Measurements from ENCODE around the gene PTPRN2.

Gene PTPRN2

DNA sequence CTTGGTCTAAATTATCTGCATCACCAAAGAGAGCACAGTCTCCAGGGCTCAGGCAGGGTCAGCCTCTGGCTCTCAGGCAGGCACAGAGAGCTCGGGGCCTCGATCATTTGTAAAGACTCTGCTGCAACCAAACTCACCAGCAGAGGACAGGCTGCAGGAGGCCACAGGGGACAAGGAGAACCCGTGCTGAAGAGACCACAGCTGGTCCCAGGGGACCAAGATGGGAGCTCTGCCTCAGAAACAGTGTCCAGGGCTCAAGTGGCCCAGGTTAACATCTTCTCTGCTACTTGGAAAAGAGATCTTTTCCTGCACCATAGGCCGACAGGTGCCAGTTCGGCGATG is 543.2 kb downstream of the PTPRN2 start:
- TF ChIP-seq POLR2A (IDR thresholded peaks at IDR 0.05; ENCODE audit: extremely low read depth, insufficient read length) (no peak), MYC (IDR thresholded peaks at IDR 0.05; ENCODE audit: low read depth, low read length) (no peak), MAX (IDR thresholded peaks at IDR 0.05; ENCODE audit: low read depth, low read length) (no peak)
- TF ChIP-seq, protein P1, sequence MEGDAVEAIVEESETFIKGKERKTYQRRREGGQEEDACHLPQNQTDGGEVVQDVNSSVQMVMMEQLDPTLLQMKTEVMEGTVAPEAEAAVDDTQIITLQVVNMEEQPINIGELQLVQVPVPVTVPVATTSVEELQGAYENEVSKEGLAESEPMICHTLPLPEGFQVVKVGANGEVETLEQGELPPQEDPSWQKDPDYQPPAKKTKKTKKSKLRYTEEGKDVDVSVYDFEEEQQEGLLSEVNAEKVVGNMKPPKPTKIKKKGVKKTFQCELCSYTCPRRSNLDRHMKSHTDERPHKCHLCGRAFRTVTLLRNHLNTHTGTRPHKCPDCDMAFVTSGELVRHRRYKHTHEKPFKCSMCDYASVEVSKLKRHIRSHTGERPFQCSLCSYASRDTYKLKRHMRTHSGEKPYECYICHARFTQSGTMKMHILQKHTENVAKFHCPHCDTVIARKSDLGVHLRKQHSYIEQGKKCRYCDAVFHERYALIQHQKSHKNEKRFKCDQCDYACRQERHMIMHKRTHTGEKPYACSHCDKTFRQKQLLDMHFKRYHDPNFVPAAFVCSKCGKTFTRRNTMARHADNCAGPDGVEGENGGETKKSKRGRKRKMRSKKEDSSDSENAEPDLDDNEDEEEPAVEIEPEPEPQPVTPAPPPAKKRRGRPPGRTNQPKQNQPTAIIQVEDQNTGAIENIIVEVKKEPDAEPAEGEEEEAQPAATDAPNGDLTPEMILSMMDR (IDR thresholded peaks at IDR 0.05; ENCODE audit: low read depth, low read length) = no peak
- peak; percentile 55 for DNase-seq (ENCODE audit: low read depth)
- no peak overlapping the region for H3K4me3 ChIP-seq (ENCODE audit: low read depth, low read length)

- no peak for DNase-seq (ENCODE audit: low read depth)
These were observed 543.8 kb downstream of the PTPRN2 start for GRCh38 chr7:158043551-158044481.

DNA sequence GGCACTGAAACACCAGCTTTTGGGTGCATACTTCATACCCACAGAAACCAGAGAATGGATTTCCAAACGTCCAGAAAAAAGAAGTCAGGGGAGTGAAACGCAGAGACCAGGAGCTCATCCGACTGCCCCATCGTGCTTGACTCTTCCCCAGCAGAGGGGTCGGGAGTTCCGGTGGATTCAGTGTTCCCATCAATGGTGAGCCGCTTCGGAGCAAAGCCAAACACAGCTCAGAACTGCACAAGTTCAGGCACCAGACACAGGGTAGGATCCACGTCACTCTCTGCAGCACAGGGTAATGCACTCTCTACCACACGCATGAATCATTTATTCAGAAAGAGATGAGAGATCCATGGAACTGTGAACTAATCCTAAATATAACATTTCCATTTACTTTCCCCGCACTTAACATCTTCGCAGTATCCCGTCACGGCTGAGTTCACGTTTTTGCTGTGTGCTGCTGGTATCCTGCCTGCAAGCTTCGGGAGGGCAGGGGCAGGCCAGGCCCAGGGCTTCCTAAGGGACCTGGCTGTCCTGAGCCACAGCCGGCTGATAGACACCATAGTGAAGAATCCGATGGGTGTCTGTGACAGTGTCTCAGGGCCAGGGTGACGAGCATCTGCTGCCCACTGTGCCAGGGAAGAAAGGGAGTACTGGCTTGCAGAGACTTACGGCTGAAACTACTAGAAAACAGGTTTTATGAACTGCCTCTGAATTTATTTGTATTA is 545.3 kb downstream of the PTPRN2 start:
- TF ChIP-seq MYC (IDR thresholded peaks at IDR 0.05; ENCODE audit: low read depth, low read length) (no peak), POLR2A (IDR thresholded peaks at IDR 0.05; ENCODE audit: extremely low read depth, insufficient read length) (no peak), MAX (IDR thresholded peaks at IDR 0.05; ENCODE audit: low read depth, low read length) (no peak)
- TF ChIP-seq, protein P1 (IDR thresholded peaks at IDR 0.05; ENCODE audit: low read depth, low read length) = no peak
- no peak overlapping the region for H3K4me3 ChIP-seq (ENCODE audit: low read depth, low read length)
- no peak for DNase-seq (ENCODE audit: low read depth)

More at GRCh38 chr7:158043551-158044481, 543.8 kb downstream of the PTPRN2 start:
- no peak overlapping the region for H3K4me3 ChIP-seq (ENCODE audit: low read depth, low read length)
- TF ChIP-seq POLR2A (IDR thresholded peaks at IDR 0.05; ENCODE audit: extremely low read depth, insufficient read length) (no peak), MYC (IDR thresholded peaks at IDR 0.05; ENCODE audit: low read depth, low read length) (no peak), MAX (IDR thresholded peaks at IDR 0.05; ENCODE audit: low read depth, low read length) (no peak)
- TF ChIP-seq, protein P1 (IDR thresholded peaks at IDR 0.05; ENCODE audit: low read depth, low read length) = no peak

DNA sequence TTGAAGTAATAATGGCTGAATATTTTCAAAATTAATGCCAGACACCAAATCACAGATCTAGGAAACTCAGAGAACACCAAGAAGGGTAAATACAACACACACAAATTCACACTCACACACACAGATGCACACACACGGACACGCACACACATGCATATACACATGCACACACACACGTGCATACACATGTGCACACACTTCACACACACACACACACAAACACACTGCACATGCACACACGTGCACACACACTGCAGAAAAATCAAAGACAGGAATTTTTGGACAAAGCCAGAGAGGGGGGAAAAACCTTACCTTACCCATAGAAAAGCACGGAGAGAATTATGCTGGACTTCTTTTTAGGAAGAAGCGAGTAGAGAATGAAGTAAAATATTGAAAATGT is 547.4 kb downstream of the PTPRN2 start:
- DNase-seq (ENCODE audit: low read depth) = no peak
- no peak for TF ChIP-seq MYC (IDR thresholded peaks at IDR 0.05; ENCODE audit: low read depth, low read length)
- TF ChIP-seq POLR2A (IDR thresholded peaks at IDR 0.05; ENCODE audit: extremely low read depth, insufficient read length) = no peak
- TF ChIP-seq, protein P1 (IDR thresholded peaks at IDR 0.05; ENCODE audit: low read depth, low read length) = no peak
- no peak for TF ChIP-seq MAX (IDR thresholded peaks at IDR 0.05; ENCODE audit: low read depth, low read length)
- no peak overlapping the region for H3K4me3 ChIP-seq (ENCODE audit: low read depth, low read length)

GRCh38 chr7:158039270-158039669 is 548.4 kb downstream of the PTPRN2 start:
- TF ChIP-seq, protein P1 (IDR thresholded peaks at IDR 0.05; ENCODE audit: low read depth, low read length) = no peak
- TF ChIP-seq MYC (IDR thresholded peaks at IDR 0.05; ENCODE audit: low read depth, low read length) (no peak), MAX (IDR thresholded peaks at IDR 0.05; ENCODE audit: low read depth, low read length) (no peak), POLR2A (IDR thresholded peaks at IDR 0.05; ENCODE audit: extremely low read depth, insufficient read length) (no peak)
- H3K4me3 ChIP-seq (ENCODE audit: low read depth, low read length) = no peak overlapping the region
- no peak for DNase-seq (ENCODE audit: low read depth)
